NK-92 (cell line): Measurements from ENCODE around the gene RPUSD4.

Experiments
- DNase-seq: peaks from one replicate; lab custom pipeline; 2025; ENCODE audit not compliant: unreplicated experiment; lab: John Stamatoyannopoulos, UW

RPUSD4 gene

DNA sequence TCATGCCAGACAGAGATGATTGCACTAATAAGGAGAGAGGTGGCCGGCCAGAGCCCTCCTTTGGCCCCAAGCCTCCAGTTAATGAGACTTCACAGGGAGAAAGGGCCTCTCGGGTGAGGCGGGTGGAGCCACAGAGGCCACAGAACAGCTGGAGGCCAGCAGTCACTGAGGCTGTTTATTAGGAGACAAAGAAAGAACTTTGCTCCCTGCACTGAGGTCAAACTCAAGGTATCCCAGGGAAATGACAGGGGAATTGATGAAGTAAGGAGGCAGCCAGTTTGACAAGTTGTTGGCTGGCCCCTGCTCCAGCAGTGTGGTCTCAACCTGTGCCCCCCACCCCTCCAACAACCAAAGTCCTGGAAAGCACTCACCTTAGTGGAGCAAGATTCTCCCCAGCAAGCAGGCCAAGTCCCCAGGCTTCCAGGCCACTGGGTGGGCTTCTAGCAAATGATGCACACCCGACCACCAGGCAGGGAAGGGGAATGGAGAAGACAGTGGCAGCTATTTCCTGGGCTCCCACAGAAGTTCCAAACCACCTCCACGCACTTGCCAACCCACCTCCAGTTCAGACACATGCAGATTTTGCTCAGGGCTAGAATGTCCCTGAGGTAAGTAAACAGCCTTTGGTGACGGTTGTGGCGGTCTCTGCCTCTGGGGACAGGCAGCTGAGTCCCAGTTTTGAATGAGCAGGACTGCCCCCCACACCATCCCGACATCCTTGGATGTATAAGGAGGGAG lies 53.2 kb downstream of the RPUSD4 start:
- no peak for DNase-seq

DNA sequence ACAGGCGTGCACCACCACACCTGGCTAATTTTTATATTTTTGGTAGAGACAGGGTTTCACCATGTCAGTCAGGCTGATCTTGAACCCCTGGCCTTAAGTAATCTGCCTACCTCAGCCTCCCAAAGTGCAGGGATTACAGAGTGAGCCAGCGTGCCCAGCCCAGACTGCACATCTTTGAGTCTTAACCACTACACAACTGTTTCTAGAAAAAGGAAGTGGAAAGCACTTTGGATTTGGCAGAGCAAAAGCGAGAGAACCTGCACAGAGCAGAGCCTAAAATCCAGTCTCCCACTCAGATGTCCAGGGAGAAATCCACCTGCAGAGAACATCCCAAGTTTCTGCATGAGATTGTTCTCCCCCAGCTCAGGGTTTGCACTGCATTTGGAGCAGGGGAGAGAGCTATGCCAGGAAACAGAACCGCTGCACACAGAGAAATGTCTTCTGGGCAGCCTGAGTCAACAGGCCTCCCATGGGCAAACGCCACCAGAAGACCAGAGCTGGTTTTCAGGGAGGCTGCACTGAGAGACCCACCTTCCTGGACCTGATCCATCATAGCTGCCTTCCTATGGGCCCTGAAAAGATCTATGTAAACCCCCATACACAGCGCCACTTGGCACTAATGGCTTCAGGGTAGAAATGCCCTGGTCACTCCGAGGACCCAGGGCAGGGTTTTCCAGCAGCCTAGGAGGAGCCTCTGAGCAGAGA lies 54.0 kb downstream of the RPUSD4 start:
- DNase-seq = no peak

DNA sequence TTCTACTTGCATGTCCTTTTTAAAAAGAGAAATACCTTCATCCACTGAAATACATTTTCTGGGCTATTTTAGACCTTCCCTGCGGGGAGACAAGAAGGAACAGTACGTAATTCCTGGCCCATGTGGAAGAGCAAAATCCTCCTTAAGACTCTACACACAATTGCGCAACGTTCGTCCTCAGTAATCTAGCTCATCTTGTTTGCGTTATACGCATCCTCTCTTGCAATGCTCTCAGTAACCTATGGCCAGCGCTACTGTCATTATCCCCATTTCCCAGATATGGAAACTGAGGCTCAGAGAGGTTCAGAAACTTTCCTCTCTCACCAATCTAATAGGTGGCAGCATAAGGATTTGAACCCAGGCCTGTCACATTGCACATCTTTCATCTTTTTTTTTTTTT lies 54.6 kb downstream of the RPUSD4 start:
- DNase-seq = no peak

DNA sequence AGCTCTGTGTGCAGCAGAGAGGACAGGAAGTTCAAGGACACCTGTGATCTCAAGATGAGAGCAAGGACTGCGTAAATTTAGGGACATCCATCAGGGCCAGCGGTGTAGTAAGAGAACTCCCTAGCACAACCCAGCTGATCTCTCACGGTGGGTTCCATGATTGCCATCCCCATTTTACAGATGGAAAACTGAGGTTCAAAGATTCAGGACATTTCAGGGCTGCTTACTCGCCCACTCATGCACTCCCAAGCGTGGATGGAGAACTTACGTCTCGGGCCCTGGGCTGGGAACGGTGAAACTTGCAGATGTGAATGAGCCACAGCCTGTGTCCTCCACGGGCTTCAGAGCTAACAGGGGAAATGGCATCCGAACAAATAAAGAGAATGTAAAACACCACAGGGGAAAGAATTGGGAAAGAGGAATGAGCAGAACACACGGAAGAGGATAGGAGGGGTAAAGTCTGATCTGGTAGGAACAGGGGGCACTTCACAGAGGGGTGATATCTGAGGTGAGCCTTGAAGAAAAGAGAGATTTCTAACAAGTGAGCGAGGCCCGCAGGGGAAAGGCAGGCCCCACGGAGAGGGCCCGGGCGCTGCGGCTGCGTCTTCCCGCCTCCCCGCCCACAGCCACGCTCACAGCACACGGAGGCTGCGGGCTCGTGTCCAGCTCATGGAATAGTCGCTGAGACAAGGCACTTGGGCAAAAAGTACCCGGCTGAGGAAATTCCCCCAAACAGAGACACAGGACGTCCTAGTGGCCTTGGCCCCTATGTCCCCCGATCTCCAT lies 55.9 kb downstream of the RPUSD4 start:
- no peak for DNase-seq

DNA sequence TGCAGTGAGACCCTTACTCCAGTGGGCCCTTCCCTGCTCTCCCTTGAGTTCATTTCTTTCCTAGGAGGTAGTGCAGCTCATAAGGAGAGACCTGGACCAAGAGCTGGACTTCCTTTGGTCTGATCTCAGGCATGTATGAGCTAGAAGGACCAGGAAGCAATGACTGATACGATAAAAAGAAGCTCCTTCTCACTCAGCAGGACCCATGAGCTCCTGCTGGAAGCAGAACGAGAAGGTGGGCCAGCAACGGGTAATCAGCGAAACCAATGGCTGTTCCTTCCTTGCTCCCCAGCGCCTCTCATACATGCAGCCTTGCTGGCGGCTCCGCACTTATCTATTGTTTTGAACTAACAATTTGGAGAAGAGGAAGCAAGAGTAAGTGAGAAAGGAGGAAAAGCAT lies 56.8 kb downstream of the RPUSD4 start:
- no peak for DNase-seq

DNA sequence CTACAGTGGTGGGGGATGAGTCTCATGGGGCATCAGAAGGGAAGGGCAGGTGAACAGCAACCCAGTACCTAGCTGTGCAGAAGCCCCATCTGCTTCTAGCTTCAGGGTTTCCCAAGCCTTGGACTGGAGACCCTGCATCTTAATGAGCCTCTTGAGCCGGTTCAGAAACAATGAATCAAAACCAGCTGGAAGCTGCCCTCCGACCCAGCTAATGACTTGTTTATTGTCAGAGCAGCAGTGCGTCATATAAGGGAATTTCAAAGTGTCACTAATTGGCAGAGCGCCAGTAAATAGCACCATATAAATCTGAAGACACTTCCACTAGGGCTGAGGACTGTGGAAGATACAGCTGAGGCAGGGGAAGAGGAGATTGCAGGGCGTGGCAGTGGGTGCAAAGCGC lies 57.5 kb downstream of the RPUSD4 start:
- DNase-seq = no peak

DNA sequence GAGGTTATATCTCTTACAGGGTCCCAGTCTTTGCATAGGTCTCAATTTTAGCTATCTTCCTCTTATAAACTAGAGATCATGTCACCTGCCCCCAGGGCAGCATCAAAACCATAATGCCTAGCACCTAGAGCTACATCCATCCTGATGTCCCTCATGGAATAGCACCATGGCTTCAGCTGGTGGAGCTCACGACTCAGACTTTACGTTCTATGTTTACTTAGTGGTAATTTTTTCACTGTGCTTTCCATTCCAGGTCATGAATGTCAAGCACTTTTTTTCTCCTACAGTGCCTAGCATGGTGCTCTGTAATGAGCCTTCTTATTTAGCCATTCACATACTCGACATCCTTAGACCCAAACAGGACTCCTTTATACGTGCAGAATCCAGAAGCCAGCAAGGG lies 58.4 kb downstream of the RPUSD4 start:
- DNase-seq = no peak

DNA sequence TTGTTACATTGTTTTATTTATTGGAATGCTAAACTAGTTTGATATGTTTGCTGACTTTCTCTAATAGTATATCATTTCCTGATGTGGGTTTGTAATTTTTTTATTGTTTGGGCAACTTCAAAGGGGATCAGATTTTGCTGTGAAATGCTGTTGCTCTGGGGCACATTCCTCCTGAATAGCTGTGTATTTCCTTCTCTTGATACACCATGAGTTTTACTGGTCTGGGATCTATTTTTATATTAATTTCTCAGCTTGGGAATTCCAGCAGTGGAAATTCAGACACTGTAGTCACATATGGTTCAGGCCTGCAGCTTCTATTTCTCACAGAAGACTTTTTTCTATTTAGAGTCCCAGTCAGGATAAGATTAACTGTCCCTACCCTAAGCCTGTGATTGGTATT lies 58.9 kb downstream of the RPUSD4 start:
- no peak for DNase-seq

DNA sequence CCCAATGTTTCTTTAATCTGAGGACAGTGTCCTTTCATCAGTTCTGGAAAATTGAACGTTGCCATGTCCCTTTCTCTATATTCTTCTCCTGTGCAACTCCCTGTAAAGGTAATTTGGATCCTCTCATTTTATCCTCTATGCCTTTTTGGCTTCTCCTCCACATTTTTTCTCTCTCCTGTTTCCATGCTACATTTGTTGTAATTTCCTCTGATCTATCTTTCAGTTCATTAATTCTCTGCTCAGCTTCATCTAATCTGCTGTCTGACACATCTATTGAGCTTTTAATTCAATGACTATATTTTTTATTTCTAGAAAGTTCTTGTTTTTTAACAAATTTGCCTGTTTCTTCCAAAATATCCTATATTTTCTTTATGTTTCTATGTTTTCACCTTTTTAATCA lies 59.3 kb downstream of the RPUSD4 start:
- DNase-seq = no peak
